Activated CD4-positive, alpha-beta T cell treated with anti-CD3 and anti-CD28 coated beads, Interleukin-2, amount 50 U/mL, for 1 hour (primary cell): Measurements from ENCODE around the gene COBL.

ENCODE experiments used
- DNase-seq: peaks from one replicate; pipeline ENCODE4 v3.0.0-alpha.2; 2020

COBL gene

DNA sequence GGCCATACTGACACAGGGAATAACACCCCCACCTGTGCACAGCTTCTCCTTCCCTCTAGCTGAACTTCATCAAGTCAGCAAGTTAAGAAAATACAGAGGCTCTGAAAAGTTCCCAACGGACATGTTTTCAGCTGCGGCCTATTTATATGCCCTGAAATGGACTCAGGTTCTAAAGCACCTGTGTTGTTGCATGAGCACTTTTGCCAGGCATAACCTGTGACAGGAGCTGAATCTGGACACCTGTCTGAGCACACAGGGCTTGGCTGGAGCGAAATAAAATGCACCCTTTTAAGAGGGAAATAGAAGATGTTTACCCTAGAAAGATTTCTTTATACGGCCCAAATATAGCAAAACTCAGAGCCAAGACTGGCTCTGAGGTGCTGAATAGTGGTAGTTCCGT is 46.7 kb downstream of the COBL start:
- no peak for DNase-seq

- no peak for DNase-seq
Measured at GRCh38 chr7:51269321-51269720, 47.3 kb downstream of the COBL start.

GRCh38 chr7:51268859-51269258 is 47.8 kb downstream of the COBL start:
- DNase-seq, result no peak

- no peak for DNase-seq
Measured at GRCh38 chr7:51267169-51267568, 49.4 kb downstream of the COBL start.

- no peak for DNase-seq
Measured at GRCh38 chr7:51265066-51265907, 51.3 kb downstream of the COBL start.

GRCh38 chr7:51263631-51264484 is 52.8 kb downstream of the COBL start:
- DNase-seq, result no peak

- no peak for DNase-seq
Measured at GRCh38 chr7:51262796-51263531, 53.6 kb downstream of the COBL start.

DNA sequence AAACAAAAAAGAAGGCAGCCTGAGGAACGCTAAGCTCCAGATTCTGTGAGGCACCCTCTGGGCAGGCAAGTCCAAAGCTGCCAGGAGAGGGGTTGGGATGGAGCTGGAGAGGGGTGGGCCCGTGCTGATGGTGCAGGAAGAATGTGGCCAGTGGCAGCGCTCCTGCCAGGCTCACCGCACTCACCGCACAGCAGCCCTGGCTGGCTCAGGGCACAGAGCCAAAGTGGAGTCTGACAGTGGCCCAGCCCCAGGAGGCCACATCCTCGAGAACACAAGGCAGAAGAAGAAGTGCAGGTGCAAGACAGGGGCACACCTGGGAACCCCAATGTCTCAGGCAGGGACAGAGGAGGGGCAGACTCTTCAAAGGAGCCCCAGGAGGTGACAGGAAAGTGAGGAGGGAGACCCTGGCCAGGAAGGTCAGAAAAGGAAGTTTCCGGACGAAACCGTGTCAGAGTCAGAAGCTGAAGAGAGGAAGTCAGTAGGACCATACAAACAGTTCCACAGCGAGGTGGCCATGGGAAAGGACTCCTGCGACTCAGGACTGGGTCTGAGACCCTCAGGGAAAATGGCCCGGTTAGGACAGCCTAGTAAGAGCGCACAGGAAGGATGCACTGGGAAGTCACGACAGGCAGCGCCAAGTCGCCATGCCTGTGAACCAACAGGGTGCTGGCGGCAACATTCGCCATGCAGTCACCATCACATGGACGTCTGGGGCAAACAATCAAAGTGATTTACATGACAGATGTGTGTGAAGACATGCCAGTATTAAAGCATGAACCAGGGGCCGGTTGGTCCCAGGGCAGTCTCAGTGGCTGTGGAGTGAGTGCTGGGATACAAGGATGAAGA is 54.4 kb downstream of the COBL start:
- DNase-seq, result no peak

DNA sequence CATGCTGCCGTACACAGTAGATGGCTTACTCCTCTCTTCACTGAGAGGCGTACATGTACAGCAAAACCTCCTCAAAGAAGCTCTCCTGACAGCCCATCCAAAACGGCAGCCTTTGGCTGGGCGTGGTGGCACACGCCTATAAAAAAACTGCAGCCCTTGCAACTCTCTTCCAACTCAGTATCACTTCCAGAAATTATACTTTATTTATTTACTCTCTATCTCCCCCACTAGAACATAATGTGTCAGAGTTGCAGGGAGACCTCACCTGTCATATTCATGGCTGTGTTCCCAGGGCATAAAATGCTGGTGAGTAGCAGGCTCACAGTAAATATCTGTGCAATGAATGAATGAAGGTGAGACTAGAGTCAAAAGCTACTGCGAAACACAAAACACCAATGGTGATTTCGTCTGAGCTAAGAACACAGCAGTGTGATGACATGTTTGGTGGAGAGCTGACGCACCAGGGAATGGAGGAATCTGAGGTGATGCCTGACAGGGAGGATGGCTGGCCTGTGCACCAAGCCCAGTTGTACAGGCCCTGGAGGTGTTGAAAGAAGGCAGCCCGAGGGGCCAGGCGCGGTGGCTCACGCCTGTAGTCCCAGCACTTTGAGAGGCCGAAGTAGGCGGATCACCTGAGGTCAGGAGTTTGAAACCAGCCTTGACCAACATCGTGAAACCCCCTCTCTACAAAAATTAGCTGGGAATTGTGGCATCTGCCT is 55.3 kb downstream of the COBL start:
- no peak for DNase-seq

DNA sequence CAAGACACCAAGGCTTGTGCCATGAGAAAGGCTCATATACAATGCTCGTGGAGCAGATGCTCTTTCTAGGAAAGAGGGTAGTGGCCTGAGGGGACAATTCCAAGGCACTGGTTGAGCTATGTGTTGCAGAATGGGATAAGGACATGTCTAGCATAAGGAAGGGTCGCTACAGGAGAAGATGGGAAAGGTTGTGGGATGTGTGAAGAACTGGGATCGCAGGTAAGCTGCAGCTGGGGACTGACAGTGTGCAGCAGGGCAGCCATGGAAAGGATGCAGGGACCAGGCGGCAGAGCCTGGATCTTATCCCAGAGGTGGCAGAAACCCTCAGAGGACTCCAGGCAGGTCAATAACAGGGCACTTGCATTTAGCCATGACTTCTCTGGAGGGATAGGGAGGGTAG is 56.1 kb downstream of the COBL start:
- DNase-seq, result no peak

DNA sequence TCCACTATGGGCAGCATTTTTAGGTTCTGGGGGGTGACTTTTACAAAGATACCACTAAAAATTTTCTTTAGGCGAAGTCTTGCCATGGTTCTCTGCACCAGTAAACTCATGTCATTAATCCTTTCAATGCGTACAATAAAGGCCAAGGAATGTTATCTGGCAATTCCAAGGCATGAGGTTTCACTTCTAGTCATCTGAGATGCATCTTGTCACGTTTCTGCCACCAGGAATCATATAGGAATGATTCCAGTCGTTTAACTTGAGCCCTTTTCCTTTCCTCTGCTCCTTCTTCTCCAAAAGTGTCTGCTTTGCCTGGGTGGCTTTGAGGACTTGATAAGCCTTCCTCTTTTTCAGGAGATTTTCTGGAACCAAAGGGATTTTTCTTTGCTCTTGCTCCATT is 56.8 kb downstream of the COBL start:
- no peak for DNase-seq

- DNase-seq, result no peak
Measured at GRCh38 chr7:51256916-51257315, 59.7 kb downstream of the COBL start.

GRCh38 chr7:51256209-51256781 is 60.3 kb downstream of the COBL start:
- no peak for DNase-seq

DNA sequence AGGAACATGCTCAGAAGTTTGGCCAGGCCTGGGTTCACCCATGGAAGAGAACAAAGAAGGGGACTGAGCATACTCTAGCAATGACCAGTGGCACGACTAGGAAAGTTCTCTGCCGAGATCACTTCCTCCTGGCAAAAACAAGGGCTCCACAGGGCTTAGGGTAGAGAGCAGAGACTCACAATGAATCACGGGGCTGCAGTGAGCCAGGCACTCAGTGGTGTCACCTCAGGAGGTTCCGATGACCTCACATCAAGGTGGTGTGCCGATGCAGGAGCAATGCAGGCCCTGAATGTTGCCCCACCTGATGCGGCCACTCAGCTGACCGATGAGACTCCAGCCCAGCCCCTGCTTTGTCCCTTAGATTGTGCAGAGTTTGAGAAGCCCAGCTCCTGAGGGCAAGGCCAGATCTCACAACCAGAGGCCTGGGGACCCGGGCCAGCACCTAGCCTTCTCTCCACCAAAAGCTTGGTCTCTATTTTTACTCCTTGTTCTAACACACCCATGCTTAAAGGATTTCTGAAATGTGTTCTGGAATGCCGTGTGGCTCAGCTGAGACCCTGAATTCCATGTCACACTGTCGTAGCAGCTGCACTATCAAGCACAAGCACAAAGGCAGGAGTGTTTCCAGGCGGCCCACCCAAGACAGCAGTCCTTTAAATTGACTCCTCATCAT is 60.9 kb downstream of the COBL start:
- no peak for DNase-seq

DNA sequence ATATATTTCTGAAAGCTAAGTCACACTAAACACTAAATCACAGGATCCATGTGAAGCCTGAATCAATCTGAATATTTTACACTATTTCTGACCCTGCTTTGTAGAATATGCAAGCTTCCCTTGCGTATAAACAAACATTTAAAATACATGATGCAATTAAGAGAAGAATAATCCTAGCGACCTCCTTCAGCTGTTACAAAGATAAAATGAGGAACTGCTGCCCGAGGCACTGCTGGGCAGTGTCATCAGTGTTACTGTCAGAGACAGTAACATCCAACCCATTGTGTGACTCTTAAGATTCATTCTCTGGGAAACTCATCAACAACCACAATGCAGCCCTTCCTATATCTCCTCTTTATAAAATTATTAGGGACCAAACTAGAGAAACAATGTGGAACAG is 61.6 kb downstream of the COBL start:
- no peak for DNase-seq

DNA sequence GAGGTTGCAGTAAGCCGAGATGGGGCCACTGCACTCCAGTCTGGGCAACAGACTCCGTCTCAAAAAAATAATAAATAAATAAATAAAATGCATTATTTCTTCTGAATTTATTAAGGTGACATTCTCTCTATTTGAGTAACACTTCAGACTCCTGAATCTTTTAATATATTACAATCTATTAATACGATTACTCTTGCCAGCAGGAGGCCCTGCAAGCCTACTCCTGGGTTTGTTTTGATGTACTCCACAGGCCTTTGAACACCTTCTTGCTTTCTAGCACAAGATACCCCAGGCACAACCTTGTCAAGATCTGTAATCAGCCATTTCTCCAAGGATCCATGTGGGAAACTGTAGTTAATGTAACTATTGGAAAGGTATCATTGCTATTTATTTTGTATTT is 63.5 kb downstream of the COBL start:
- DNase-seq, result no peak

DNA sequence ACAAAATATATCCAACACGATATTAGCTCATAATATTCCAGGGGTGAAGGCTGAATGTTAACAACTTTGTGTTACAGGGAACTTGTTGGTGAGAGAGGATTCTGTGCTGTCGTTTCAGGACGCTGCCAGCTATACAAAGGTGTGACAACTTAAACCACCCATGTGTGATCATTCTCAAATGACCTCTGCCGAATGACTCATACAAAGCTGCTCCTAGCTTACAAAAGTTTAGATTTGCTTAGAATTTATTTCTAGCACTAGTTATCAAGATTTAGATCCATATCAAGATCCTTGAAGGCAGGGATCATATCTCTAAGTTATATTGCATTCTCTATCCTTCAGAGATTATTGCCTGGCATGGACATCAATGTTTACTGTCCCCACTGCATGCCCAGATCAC is 65.3 kb downstream of the COBL start:
- no peak for DNase-seq

DNA sequence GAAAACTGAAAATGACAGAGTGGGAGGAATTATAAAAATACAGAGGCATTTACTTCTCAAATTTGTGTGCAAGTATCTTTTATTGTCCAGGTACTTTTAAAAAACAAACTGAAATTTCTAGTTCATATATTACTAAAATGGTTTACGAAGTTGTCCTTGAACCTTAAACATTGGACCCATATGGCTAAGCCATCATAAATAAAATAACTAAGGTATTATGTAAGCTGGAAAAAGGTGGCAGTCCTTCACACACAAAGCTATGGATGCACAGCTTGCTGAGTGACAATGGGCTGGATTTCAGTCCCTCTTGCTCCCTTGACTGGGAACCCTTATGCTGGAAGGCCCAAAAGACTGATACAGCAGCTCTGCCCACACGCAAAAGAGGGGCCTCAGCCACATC is 66.1 kb downstream of the COBL start:
- no peak for DNase-seq

- DNase-seq, result no peak
Measured at GRCh38 chr7:51249991-51250390, 66.6 kb downstream of the COBL start.

DNA sequence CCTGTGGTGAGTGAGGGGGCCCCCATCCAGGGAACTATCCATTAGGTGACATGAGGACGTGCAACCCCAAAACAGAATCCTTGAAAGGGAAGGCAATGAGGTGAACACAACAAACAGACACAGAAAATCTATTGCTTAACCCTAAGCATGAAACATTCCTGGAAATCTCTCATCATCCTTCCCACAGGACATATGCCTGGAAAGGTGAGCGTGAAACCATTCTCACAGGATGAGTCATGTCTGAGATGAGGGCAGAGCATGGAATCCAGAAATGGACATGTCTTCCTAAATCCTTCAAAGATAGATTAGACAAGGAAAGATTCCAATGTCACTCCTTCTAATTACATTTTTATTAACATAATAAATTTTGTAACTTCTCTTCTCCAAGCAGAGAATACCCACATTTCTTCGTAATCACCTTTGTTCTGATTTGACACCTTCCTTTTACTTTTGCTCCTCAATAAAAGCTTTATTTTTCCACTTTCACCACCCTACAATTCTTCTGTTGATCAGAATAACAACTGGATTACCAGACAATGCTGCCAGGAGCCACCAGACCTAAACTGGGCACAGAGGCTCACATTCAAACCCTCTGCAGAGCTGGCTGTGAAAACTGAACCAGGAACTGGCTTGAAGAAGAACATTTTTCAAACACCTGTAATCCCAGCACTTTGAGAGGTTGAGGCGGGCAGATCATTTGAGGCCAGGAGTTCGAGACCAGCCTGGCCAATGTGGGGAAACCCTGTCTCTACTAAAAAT is 67.2 kb downstream of the COBL start:
- no peak for DNase-seq
